ENCODE measurements around the gene ZBTB46. TPM values are rescaled to one million over a fixed set of nuclear protein-coding genes. Genes with fewer than 3 reads are reported as not detected.

Gene ZBTB46
- total RNA-seq, 1 experiment from 2014 or later = 18.9 TPM

GRCh38 chr20:63863798-63864544 is 32.9 kb upstream of the ZBTB46 start (continued):
- TF ChIP-seq STAT6 (CRISPR knock-in tag; conservative IDR thresholded peaks at IDR 0.05; ENCODE audit: low read depth) = no peak
- 0 out of 2 replicates have a peak, but pooled peaks have one; percentile 30 for TF ChIP-seq USF1 (CRISPR knock-in tag; IDR thresholded peaks at IDR 0.05)
- TF ChIP-seq NR1H2 (CRISPR knock-in tag; IDR thresholded peaks at IDR 0.05) = no peak
- no peak for TF ChIP-seq ZNF425 (CRISPR knock-in tag; conservative IDR thresholded peaks at IDR 0.05)
- no peak for TF ChIP-seq SOX15 (CRISPR knock-in tag; IDR thresholded peaks at IDR 0.05)
- no peak for TF ChIP-seq ATF3 (CRISPR knock-in tag; conservative IDR thresholded peaks at IDR 0.05)

- Mint-ChIP-seq H3K36me3 (peaks cover 7% of the 10 kb centered on the region), H3K27me3 (ENCODE audit: low read depth) (no peaks in the 10 kb centered on the region), H3K27ac (peak overlapping the region; percentile 79), H3K4me1 (peaks cover 41% of the 10 kb centered on the region), H3K4me3 (peak overlapping the region; percentile 94), H3K9me3 (no peaks in the 10 kb centered on the region)
- ChIA-PET CTCF (interaction anchor here (2.2 to 5.6 kb wide), 3 partner anchors 76 to 124 kb away, joined by 6 to 68 read pairs (median 16); partner anchors contain the start of gene SLC2A4RG), POLR2A (interaction anchor here (1.0 to 3.3 kb wide), 2 partner anchors 16 to 32 kb away, joined by 3 to 22 read pairs; partner anchors contain the start of gene ZBTB46)
- DNase-seq (ENCODE audit: low spot score) (no peak), ATAC-seq (no peak)
- no peak for TF ChIP-seq TEAD1 (CRISPR knock-in tag; IDR thresholded peaks at IDR 0.05)
- TF ChIP-seq JUN (CRISPR knock-in tag; IDR thresholded peaks at IDR 0.05) = no peak
- no peak for TF ChIP-seq MYBL2 (CRISPR knock-in tag; IDR thresholded peaks at IDR 0.05)
- 0 out of 2 replicates have a peak, but pooled peaks have one; percentile 26 for TF ChIP-seq GABPB1 (CRISPR knock-in tag; IDR thresholded peaks at IDR 0.05)
- no peak for TF ChIP-seq EMX1 (CRISPR knock-in tag; IDR thresholded peaks at IDR 0.05)
- TF ChIP-seq NR2C2 (CRISPR knock-in tag; IDR thresholded peaks at IDR 0.05) = no peak
- TF ChIP-seq SP1 (CRISPR knock-in tag; conservative IDR thresholded peaks at IDR 0.05) = no peak
- TF ChIP-seq ZBTB43 (CRISPR knock-in tag; IDR thresholded peaks at IDR 0.05) = no peak
Measured at GRCh38 chr20:63863021-63863797, 32.1 kb upstream of the ZBTB46 start.
